Smooth muscle cell (in vitro differentiated cells): ENCODE data around the gene VHLL. TPM values are rescaled to one million over a fixed set of nuclear protein-coding genes. Genes with fewer than 3 reads are reported as not detected.
"Not testable (repeated sequence)": the region's sequence is repeated elsewhere in the genome, so short reads cannot be mapped to it uniquely, and the experiment has no call there.

Source experiments
- DNase-seq: peaks from one replicate; lab custom pipeline; 2025; ENCODE audit not compliant: unreplicated experiment; lab: John Stamatoyannopoulos, UW
- H2AFZ ChIP-seq: fragments of 200-600 bp; sonication (generic); 2 replicates; pipeline ENCODE4 v1.6.0; 2016; ENCODE audit warnings: antibody characterized with exemption, low read depth, mild to moderate bottlenecking
- H3F3A ChIP-seq: fragments of 200-600 bp; sonication (generic); 2 replicates; pipeline ENCODE4 v1.6.0; 2017; ENCODE audit warnings: antibody characterized with exemption, low read depth
- H3K27ac ChIP-seq: fragments of 200-600 bp; sonication (generic); 2 replicates; pipeline ENCODE4 v1.5.1; 2016; ENCODE audit warnings: low read depth, mild to moderate bottlenecking
- H3K27me3 ChIP-seq: fragments of 200-600 bp; sonication (generic); 2 replicates; pipeline ENCODE4 v1.6.1; 2016; ENCODE audit warnings: low read depth, mild to moderate bottlenecking
- H3K36me3 ChIP-seq: fragments of 200-600 bp; sonication (generic); 2 replicates; pipeline ENCODE4 v1.5.1; 2016; ENCODE audit warnings: low read depth
- H3K4me1 ChIP-seq: fragments of 200-600 bp; sonication (generic); 2 replicates; pipeline ENCODE4 v1.5.1; 2016; ENCODE audit warnings: low read depth
- H3K4me2 ChIP-seq: fragments of 200-600 bp; sonication (generic); 2 replicates; pipeline ENCODE4 v1.6.0; 2016; ENCODE audit warnings: mild to moderate bottlenecking
- H3K4me3 ChIP-seq: fragments of 200-600 bp; sonication (generic); 2 replicates; pipeline ENCODE4 v1.5.1; 2016; ENCODE audit warnings: mild to moderate bottlenecking
- H3K79me2 ChIP-seq: fragments of 200-600 bp; sonication (generic); 2 replicates; pipeline ENCODE4 v1.6.0; 2016; ENCODE audit warnings: low read depth, mild to moderate bottlenecking
- H3K9ac ChIP-seq: fragments of 200-600 bp; sonication (generic); 2 replicates; pipeline ENCODE4 v1.6.0; 2016; ENCODE audit warnings: low read depth
- H3K9me3 ChIP-seq: fragments of 200-600 bp; sonication (generic); replicated peaks from 2 replicates; pipeline ENCODE4 v1.5.1; 2016; ENCODE audit warnings: low read depth
- H4K20me1 ChIP-seq: fragments of 200-600 bp; sonication (generic); 2 replicates; pipeline ENCODE4 v1.6.0; 2016; ENCODE audit warnings: low read depth
- CTCF ChIP-seq: fragments of 200-600 bp; sonication (generic); IDR thresholded peaks from 2 replicates; pipeline ENCODE4 v1.5.1; 2017; ENCODE audit warnings: borderline replicate concordance, mild to moderate bottlenecking, antibody characterized with exemption; ENCODE audit not compliant: insufficient read depth, poor library complexity, severe bottlenecking
- WGBS: methylation state at CpG from one replicate; pipeline ENCODE4 v1.1.7; 2016; ENCODE audit warnings: low lambda C conversion rate; 5-methylcytosine and 5-hydroxymethylcytosine counted together
- polyA plus RNA-seq: library from polyadenylated mRNA; unstranded; fragments of >200 nt; fragmentation: Nextera tagmentation; extraction: Ambion mirVana; gene quantifications from 2 replicates; pipeline ENCODE4 v1.2.1, GENCODE V29; 2016
- total RNA-seq: library from RNA; depleted of rRNA; stranded (reverse); fragments of >200 nt; gene quantifications from 2 replicates; pipeline ENCODE4 v1.2.3, GENCODE V29; 2014

Gene VHLL
- total and polyA plus RNA-seq, 2 experiments from 2014 or later = not detected

GRCh38 chr1:156337888-156338179 lies 38.7 kb upstream of the VHLL start:
- peak overlapping the region; percentile 87 for H2AFZ ChIP-seq

GRCh38 chr1:156337052-156337887 lies 38.2 kb upstream of the VHLL start:
- Histone ChIP-seq H3K4me1 (peaks cover 14% of the 10 kb centered on the region), H4K20me1 (peaks cover 29% of the 10 kb centered on the region), H3K36me3 (peaks cover 13% of the 10 kb centered on the region), H2AFZ (peak overlapping the region; percentile 87), H3K79me2 (peaks cover 41% of the 10 kb centered on the region), H3K9ac (peak overlapping the region; percentile 74), H3K27ac (peak overlapping the region; percentile 55), H3K4me3 (peak overlapping the region; percentile 88), H3K9me3 (no peaks in the 10 kb centered on the region), H3F3A (no peaks in the 10 kb centered on the region), H3K4me2 (peak overlapping the region; percentile 92), H3K27me3 (no peaks in the 10 kb centered on the region)
- TF ChIP-seq CTCF = no peak
- WGBS = 29% methylated on average over 34 of the region's 34 CpGs
- no peak for DNase-seq

More at GRCh38 chr1:156337888-156338179, 38.7 kb upstream of the VHLL start:
- Histone ChIP-seq H3K79me2 (peaks cover 38% of the 10 kb centered on the region), H3K4me3 (peak overlapping the region; percentile 88), H3F3A (no peaks in the 10 kb centered on the region), H3K9ac (peak overlapping the region; percentile 74), H4K20me1 (peaks cover 29% of the 10 kb centered on the region), H3K4me2 (peak overlapping the region; percentile 92), H3K27me3 (no peaks in the 10 kb centered on the region), H3K36me3 (peaks cover 7% of the 10 kb centered on the region), H3K9me3 (no peaks in the 10 kb centered on the region), H3K27ac (peak overlapping the region; percentile 55), H3K4me1 (peaks cover 14% of the 10 kb centered on the region)
- no peak for TF ChIP-seq CTCF
- 0% methylated on average over 13 of the region's 14 CpGs for WGBS
- no peak for DNase-seq

- DNase-seq = no peak
- H3K9me3 ChIP-seq = no peaks in the 10 kb centered on the region
- no peak overlapping the region for H3K9ac ChIP-seq
- H3K27ac ChIP-seq = no peak overlapping the region
- H3F3A ChIP-seq = no peaks in the 10 kb centered on the region
- WGBS = 70% methylated on average over 4 of the region's 4 CpGs
- no peak for TF ChIP-seq CTCF
- peak overlapping the region; percentile 92 for H3K4me2 ChIP-seq
- peaks cover 14% of the 10 kb centered on the region for H3K4me1 ChIP-seq
- no peaks in the 10 kb centered on the region for H3K27me3 ChIP-seq
- peaks cover 44% of the 10 kb centered on the region for H3K79me2 ChIP-seq
- H4K20me1 ChIP-seq = peaks cover 29% of the 10 kb centered on the region
- peaks cover 16% of the 10 kb centered on the region for H3K36me3 ChIP-seq
- no peak overlapping the region for H2AFZ ChIP-seq
- H3K4me3 ChIP-seq = peak overlapping the region; percentile 88
These were observed 37.1 kb upstream of the VHLL start for GRCh38 chr1:156336242-156336641.

GRCh38 chr1:156323179-156323578 lies 24.1 kb upstream of the VHLL start:
- H3K27me3 ChIP-seq, H3F3A ChIP-seq, H4K20me1 ChIP-seq, H2AFZ ChIP-seq, H3K4me2 ChIP-seq, DNase-seq, H3K4me1 ChIP-seq, H3K9me3 ChIP-seq, H3K79me2 ChIP-seq, H3K9ac ChIP-seq, H3K27ac ChIP-seq, H3K4me3 ChIP-seq: not testable (repeated sequence)
- H3K36me3 ChIP-seq = peaks cover 34% of the 10 kb centered on the region
- 93% methylated on average over 9 of the region's 9 CpGs for WGBS
